ENCODE measurements around the gene ZER1. TPM values are rescaled to one million over a fixed set of nuclear protein-coding genes. Genes with fewer than 3 reads are reported as not detected.
A peak's percentile ranks its signal among the peaks of the same experiment; 100 is the strongest.
"Not testable (repeated sequence)": the region's sequence is repeated elsewhere in the genome, so short reads cannot be mapped to it uniquely, and the experiment has no call there.

Gene ZER1
- total RNA-seq, 1 experiment from 2014 or later = 12.4 TPM

- not testable (repeated sequence) for DNase-seq (ENCODE audit: low spot score)
Measured at GRCh38 chr9:128693738-128694137, 78.0 kb downstream of the ZER1 start.

DNA sequence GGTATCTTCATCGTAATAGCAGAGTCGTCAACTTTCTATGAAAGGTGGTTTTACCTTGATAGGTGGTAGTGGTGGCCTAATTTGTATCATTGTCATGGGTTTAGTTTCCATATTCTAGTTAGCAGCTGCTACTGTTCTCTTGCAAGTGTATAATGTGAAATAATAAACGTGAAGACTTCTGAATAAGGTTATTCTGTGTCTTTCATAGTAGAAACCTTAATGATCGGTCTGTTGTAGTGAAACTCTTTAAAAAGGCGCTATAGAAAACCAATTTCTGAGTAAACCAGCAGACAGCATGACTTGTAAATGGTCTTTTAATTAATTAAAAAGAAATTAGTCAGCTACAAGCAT lies 81.1 kb downstream of the ZER1 start:
- DNase-seq (ENCODE audit: low spot score) = no peak

- DNase-seq (ENCODE audit: low spot score) = peak; percentile 47
Measured at GRCh38 chr9:128689820-128690683, 81.7 kb downstream of the ZER1 start.

DNA sequence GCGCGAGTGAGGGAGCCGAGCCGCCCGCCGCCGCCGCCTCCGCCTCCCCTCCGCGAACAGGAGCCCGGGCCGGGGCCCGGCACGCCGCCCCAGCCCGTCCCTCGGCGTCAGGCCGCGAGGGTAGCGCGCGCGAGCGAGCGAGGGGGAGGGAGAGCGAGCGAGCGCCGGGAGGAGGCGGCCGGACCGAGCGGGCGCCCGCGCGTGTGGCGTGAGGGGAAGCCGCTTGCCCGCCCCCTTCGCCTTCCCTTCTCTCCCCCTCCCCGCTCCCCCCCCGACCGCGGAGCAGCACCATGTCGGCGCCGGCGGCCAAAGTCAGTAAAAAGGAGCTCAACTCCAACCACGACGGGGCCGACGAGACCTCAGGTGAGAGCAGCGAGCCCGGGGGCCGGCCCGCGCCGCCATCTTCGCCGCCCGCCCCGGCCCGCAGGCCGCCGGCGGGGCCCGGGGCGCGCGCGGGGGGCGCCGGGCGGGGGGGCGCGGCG lies 82.4 kb downstream of the ZER1 start:
- DNase-seq (ENCODE audit: low spot score) = peak; percentile 30

DNA sequence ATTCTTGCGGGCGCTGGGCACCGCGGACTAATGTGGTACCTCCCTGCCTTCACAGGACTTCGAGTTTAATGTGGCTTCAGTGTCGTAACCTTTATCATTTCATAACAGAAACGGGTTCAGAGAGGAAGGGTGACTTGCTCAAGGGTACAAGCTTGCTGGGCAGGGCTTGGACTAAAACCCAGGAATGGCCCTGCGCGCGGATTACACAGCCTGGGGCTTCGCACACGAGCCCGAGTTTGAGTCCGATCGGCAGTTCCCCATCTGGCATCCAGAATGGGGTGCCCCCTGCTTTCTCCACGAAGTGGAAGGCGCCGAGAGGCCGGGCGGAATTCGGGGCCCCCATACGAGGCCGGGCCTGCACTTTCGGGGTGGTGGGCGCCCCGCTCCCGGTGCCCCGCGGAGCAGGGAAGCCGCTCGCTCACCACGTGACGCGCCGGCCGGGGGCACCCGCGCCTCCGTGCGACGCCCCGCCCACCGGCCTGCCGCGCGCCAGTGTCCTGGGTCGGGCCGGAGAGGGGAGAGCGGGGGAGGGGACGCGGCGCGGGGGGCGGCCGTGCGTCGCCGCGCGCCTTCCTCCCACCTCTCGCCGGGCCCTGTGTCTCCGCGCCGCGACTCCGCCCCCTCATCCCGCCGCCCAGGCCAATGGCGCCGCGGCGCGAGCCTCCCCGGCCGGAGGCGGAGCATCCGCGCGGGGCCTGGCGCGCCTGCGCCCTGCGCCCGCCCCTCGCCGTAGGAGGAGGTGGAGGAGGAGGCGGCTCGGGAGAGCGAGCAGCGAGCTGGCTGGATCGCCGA lies 83.0 kb downstream of the ZER1 start, which contains the start of gene SET:
Gene SET, plus strand, starts transcription at position 722 of the 792 bp plus-strand sequence. CDS start 361 bp downstream, outside the sequence.
- peak; percentile 89 for DNase-seq (ENCODE audit: low spot score)

DNA sequence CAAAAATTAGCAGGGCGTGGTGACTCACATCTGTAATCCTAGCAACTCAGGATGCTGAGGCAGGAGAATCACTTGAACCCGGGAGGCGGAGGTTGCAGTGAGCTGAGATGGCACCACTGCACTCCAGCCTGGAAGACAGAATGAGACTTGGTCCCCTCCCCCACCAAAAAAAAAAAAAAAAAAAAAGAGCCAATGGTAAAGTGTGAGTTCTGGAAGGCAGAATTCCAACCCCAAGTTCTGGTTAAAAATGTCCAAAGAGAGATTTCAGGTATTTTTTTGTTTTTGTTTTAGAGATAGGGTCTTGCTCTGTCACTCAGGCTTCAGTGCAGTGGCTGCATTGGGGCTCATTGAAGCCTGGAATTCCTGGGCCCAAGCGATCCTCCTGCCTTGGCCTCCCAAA lies 84.3 kb downstream of the ZER1 start:
- DNase-seq (ENCODE audit: low spot score) = no peak

DNA sequence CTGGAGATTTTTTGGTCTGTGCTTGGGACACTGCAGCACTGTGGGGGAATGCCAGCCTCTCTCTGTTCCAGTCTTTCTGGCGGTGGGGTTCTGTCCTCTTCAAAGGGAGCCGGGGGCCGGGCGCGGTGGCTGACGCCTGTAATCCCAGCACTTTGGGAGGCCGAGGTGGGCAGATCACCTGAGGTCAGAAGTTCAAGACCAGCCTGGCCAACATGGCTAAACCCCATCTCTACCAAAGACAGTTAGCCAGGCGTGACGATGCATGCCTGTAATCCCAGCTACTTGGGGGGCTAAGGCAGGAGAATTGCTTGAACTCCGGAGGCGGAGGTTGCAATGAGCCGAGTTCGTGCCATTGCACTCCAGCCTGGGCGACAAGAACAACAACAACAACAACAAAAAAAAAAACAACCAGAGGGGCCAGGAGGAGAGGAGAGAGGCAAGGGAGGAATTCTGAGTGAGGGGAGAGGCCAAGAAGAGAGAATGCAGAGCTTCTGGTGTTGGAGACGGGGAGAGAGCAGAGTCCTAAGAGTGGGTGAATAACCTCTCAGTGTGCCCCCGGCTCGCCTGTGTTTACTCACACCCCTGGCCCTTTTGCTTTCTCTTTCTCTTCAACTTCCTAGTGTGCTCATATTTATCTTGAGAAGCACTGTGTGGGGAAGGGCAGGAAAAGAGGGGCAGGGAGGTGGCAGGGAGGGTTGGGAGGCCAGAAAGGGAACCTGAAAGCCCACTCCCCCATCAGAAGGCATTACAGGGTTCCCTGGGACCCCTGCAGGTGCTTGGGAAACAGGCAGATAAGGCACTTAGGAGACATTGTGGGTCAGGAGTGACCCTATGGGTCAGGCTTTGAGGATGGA lies 85.9 kb downstream of the ZER1 start:
- DNase-seq (ENCODE audit: low spot score) = no peak

- no peak for DNase-seq (ENCODE audit: low spot score)
Measured at GRCh38 chr9:128684325-128685199, 87.2 kb downstream of the ZER1 start.

DNA sequence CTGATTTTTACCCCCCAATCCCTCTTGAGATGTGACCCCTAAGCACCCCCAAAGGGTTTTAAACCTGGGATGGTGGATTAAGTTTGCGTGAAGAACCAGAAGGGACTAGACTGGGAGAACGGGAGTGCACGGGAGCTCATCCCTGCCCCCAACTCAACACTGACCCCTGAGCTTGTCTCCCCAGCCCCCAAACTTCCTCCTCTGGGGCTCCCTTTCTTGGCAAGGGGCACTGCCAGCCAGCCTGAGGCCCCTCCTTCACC lies 87.7 kb downstream of the ZER1 start:
- no peak for DNase-seq (ENCODE audit: low spot score)

- no peak for DNase-seq (ENCODE audit: low spot score)
Measured at GRCh38 chr9:128683340-128684064, 88.2 kb downstream of the ZER1 start.

Other genes starting within 250 kb of the ZER1 start
- gene SPTAN1, start 219.3 kb downstream of the ZER1 start, total RNA-seq (2014; rRNA removed; shearing (Covaris generic)) = 46.5 and 52.8 TPM in 2 replicates
- gene DYNC2I2, start 115.1 kb downstream of the ZER1 start, total RNA-seq (2014; rRNA removed; shearing (Covaris generic)) = 56.9 and 69.0 TPM in 2 replicates
- 568 and 655 TPM in 2 replicates for gene SET, start 82.7 kb downstream of the ZER1 start, total RNA-seq (2014; rRNA removed; shearing (Covaris generic))
- 1.9 and 2.8 TPM in 2 replicates for gene PKN3, start 69.4 kb downstream of the ZER1 start, total RNA-seq (2014; rRNA removed; shearing (Covaris generic))
- 46.4 and 57.8 TPM in 2 replicates for gene ZDHHC12, start 47.8 kb downstream of the ZER1 start, total RNA-seq (2014; rRNA removed; shearing (Covaris generic))
- 12.0 and 16.6 TPM in 2 replicates for gene TBC1D13, start 15.3 kb upstream of the ZER1 start, total RNA-seq (2014; rRNA removed; shearing (Covaris generic))
- gene ENDOG, start 46.6 kb upstream of the ZER1 start, total RNA-seq (2014; rRNA removed; shearing (Covaris generic)) = 13.5 and 17.4 TPM in 2 replicates
- 16.7 and 39.2 TPM in 2 replicates for gene SPOUT1, start 57.9 kb upstream of the ZER1 start, total RNA-seq (2014; rRNA removed; shearing (Covaris generic))
- 7.1 and 7.3 TPM in 2 replicates for gene KYAT1, start 110.0 kb upstream of the ZER1 start, total RNA-seq (2014; rRNA removed; shearing (Covaris generic))
- 17.8 and 26.8 TPM in 2 replicates for gene LRRC8A, start 110.2 kb upstream of the ZER1 start, total RNA-seq (2014; rRNA removed; shearing (Covaris generic))
- gene PHYHD1, start 149.1 kb upstream of the ZER1 start, total RNA-seq (2014; rRNA removed; shearing (Covaris generic)) = not detected in 2 replicates
- gene DOLK, start 175.7 kb upstream of the ZER1 start, total RNA-seq (2014; rRNA removed; shearing (Covaris generic)) = 23.3 and 28.3 TPM in 2 replicates
- gene NUP188, start 175.8 kb upstream of the ZER1 start, total RNA-seq (2014; rRNA removed; shearing (Covaris generic)) = 37.0 and 51.6 TPM in 2 replicates